Inflammatory macrophage (primary cell): ENCODE measurements around the gene HECTD1.
"Not testable (repeated sequence)": the region's sequence is repeated elsewhere in the genome, so short reads cannot be mapped to it uniquely, and the experiment has no call there.

ENCODE experiments used
- DNase-seq, 2 donors: peaks; one replicate each; pipeline ENCODE4 v3.0.0-alpha.2; 2020 to 2022

Gene HECTD1

DNA sequence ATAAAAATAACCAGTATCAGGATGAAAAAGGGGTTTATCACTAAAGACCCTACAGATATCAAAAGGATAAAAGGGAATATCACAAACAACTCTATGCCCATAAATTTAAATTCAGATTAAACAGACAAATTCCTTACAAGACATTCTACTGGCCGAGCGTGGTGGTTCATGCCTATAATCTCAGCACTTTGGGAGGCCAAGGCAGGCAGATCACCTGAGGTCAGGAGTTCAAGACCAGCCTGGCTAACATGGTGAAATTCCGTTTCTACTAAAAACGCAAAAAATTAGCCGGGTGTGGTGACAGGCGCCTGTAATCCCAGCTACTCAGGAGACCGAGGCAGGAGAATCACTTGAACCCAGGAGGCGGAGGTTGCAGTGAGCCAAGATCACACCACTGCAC is 15.0 kb downstream of the HECTD1 start:
- DNase-seq: not testable (repeated sequence)

DNA sequence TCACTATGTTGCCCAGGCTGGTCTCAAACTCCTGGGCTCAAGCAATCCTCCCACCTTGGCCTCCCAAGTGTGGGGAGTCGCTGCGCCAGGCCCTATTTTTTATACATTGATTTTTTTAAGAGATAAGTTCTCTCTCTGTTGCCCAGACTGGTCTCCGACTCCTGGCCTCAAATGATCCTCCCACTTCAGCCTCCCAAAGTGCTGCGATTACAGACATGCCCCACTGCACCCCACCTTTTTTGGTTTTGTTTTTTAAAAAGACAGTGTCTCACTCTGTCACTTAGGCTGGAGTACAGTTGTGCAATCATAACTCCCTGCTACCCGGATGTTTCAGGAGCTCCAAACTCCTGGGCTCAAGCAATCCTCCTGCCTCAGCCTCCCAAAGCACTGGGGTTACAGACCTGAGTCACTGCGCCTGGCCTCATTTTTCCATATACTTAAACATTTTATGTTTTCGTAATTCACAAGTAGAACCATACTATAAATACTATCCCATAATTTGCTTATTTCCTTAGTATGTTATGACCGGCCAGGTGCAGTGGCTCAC is 16.8 kb downstream of the HECTD1 start:
- no peak for DNase-seq

DNA sequence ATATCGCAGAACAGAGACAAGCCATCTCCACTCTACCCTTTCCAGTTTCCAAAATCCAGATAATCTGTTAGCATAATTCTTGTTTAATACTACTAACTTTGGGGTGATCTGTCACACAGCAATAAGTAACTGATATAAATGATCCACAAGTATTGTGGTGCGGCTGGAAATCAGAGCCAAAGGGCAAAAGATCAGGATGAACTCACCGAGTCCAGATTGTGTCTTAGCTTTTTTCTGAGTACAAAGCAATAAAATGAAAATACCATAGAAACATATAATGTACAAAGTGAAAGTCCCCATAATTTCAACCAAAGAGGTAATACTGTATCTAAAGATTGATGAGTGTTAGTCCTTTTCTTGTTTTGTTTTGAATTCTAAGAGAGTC is 17.4 kb downstream of the HECTD1 start:
- DNase-seq: no peak

DNA sequence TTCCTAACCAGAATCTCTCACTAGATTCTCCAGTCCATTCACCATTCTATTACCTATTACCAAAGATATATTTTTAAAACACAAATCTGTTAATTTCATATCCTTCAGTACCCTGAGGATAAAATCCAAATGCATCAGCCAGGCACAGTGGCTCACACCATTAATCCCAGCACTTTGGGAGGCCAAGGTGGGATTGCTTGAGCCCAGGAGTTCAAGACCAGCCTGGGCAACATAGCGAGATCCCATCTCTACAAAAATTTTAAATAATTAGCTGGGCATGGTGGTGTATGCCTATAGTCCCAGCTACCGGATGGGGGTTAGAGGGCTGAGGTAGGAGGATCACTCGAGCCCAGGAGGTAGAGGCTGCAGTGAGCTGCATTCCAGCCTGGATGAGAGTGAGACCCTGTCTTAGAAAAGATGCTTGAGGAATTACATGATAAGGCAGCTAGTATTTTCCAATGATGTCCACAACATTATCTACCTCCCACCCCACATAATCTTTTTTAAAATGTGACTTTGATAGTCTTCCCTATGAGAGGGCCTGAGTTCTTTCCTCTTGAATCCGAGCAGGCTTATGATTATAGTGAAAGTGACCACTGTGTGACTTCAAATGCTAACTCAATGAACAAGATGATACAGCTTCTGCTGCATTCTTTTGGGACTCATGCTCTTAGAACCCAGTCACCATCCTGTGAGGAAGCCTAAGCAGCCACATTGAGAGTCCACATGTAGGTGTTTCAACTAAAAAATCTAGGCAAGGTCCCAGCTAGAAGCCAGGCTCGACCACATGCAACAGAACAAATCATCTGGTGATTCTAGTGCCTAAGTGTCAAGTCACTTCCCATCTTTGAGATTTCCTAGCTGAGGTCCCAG is 18.0 kb downstream of the HECTD1 start:
- DNase-seq: no peak

DNA sequence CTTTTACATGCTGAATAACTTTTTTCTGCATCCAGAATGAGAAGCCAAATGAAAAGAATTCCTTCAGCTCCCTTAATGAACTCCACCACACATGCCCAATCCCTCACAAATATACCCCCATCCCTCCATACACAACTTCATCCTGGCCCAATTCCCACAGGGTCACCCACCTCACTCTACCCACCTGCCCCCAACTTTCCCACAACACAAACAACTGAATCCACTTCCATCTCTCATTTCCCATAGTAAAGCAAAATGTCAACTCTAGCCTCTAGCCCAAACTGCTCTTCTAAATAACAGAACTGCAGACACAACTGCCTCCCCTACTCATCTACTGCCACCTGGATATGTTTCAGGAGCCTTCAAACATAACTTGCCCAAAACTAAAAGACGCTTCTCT is 18.8 kb downstream of the HECTD1 start:
- DNase-seq: no peak

DNA sequence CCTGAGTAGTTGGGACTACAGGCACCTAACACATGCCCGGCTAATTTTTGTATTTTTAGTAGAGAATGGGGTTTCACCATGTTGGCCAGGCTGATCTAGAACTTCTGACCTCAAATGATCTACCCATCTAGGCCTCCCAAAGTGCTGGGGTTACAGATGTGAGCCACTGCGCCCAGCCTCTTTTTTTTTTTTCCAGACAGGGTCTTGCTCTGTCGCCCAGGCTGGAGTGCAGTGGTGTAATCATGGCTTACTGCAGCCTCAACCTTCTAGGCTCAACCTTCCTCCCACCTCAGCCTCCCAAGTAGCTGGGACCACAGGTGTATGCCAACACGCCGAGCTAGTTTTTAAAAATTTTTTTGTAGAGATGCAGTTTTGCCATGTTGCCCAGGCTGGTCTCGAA is 25.6 kb downstream of the HECTD1 start:
- DNase-seq: not testable (repeated sequence)

DNA sequence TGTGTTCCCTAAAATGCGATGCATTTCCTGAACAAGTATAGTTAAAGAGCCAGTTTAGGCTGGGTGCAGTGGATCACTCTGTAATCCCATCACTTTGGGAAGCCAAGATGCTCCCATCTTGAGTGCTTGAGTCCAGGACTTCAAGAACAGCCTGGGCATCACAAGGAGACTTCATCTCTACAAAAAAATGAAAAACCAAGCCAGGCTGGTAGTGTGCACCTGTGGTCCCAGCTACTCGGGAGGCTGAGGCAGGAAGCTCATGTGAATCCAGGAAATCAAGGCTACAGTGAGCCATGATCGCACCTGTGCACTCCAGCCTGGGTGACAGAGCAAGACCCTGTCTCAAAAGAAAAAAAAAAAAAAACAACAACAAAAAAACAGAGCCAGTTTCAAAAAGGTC is 26.3 kb downstream of the HECTD1 start:
- no peak for DNase-seq

DNA sequence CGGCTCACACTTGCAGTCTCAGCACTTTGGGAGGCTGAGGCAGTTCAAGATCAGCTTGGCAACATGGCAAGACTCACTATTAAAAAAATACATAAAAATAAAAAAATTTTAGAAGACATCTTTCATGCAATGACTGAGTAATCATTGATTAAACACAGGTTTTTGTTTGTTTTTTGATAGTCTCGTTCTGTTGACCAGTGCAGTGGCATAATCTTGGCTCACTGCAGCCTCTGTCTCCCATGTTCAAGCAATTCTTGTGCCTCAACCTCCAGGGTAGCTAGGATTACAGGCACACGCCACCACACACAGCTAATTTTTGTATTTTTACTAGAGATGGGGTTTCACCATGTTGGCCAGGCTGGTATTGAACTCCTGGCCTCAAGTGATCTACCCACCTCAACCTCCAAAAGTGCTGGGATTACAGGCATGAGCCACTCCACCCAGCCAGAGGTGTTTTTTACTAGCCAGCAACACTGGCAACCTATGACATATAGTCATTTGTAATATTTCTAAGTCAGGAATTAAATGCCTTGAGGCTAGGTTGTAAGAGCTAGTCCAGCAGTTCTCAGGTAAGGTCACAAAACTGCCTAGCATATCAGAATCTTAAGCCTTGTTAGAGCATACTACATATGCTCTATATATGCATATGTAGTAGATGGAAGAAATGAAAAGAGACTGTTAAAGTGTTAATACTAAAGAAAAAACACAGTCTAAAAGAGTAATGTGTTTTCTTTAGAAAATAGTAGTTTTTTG is 27.1 kb downstream of the HECTD1 start:
- no peak for DNase-seq

DNA sequence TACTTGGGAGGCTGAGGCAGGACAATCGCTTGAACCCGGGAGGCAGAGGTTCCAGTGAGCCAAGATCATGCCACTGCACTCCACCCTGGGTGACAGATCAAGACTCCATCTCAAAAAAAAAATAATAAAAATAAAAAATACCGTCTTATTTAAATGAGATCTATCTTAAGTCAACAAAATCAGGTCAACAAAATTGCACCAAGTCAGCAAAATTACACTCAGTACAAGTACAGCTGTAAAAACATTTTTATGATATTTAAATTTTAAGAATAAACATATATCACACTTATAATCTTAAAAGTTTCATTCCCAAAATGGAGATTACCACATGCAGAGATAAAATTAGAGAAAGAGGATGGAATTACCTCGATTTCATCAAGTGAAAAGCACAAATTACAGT is 33.2 kb downstream of the HECTD1 start:
- no peak for DNase-seq

DNA sequence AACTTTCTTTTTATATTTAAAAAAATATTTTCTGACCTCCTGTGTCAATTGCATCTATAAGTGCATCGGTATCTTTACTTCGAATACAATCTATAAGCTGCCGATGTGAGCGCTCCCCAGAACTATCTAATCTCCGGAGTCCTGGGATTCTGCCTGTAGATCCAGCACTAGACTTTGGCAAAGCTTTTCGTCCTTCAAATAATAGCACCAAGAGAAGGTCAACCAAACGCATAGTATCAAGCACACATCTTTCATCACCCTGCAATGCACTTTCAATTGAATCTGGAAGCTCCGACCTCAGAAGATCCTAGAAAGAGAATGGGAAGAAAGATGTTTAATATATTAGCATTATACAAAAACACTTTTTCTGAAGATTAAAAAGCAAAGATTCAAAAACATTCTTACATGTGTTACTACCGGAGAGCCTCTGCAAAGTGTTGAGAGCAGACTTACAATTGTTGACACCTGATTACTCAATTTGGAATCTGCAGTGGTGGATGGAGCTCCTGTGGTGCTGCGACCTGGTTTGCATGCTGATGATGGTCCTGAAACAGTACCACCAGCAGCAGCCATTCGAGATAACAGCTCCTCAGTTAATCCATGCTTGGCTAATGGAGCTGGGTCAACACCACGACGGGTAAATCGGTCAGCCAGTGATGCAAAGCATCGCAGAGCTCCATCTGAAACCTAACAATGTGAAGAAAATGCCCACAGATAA is 34.3 kb downstream of the HECTD1 start:
- DNase-seq: no peak

DNA sequence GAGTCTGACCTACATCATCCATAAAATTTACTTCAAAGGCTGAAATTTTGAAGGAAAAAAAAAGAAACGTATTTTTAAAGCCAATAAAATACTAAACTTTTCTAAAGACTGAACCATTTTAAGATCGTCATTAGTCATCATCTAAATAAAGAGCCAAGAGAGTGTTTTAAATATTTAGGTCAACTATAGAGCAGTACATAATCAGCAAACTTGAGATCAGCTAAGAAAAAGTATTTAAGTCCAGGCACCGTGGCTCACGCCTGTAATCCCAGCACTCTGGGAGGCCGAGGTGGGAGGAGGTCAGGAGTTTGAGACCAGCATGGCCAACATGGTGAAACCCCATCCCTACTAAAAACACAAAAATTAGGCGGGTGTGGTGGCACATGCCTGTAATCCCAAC is 35.5 kb downstream of the HECTD1 start:
- DNase-seq: no peak

DNA sequence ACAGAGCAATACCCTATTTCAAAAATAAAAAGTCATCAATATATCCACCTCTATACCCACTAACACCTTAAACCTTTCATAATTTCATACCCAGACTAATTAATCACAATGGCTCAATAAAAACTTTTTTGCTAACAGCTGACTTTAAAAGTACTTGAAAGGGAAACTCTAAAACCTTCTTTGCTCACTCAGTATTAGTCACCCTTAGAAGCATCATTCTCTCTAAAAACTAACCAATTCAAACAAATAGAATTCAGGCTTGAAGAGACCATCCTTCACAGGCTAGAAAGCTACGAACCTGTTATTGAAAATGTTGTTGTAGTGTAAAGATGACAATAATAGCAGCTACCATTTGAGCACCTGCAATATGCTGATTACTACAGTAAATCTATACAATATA is 37.2 kb downstream of the HECTD1 start:
- DNase-seq: no peak

DNA sequence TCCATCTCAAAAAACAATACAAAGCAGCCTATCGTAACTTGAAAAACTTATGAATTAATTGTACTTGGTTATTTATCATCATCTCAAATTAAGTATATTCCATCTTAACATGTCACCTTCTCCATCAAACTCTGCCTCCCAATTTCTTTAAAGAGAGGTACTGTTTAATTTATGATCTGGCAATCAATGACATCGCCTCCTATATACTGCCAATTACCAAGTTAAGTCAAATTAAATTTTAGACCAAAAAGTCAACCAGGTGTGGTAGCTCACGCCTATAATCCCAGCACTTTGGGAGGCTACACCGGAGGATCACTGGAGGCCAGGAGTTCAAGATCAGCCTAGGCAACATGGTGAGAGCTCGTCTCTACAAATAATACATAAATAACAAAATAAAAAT is 37.7 kb downstream of the HECTD1 start:
- DNase-seq: no peak

DNA sequence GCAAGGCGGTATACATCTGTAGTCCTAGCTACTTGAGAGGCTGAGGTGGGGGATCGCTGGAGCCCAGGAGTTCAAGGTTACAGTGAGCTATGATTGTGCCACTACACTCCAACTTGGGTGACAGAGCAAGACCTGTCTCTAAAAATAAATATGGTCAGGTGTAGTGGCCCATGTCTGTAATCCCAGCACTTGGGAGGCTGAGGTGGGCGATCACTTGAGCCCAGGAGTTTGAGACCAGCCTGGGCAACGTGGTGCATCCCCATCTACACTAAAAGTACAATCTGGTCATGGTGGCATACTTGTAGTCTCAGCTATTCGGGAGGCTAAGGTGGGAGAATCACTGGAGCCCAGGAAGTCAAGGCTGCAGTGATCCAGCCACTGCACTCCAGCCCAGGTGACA is 40.6 kb downstream of the HECTD1 start:
- DNase-seq: no peak

DNA sequence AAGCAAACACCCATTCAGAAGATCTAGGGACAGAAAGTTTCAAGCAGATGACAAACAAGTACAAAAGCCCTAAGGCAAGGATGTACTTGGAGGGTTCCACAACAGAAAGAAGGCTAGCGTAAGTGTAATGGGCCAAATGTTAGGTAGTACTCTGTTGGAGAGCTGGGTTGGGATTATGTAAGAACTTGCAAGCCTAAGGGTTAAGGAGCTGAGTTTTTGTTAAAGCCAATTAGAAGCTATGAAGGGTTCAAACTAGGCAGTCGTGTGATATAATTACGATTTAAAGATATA is 41.4 kb downstream of the HECTD1 start:
- no peak for DNase-seq

DNA sequence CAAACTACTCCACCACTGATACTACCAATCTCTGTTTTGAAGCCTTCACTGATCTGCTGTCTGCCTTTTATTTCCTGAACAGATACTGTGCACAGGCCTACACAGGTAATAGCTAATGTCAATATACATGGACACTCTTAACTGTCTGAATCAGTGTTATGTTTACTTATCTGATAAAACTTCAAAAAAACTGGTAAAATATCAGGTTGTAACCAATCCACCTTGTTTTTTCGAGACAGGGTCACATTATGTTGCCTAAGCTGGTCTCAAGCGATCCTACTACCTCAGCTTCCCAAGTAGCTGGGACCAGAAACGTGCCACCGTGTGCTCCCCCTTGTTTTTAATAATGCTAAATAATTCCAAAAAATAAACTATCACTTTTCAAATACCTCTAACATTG is 43.5 kb downstream of the HECTD1 start:
- no peak for DNase-seq

DNA sequence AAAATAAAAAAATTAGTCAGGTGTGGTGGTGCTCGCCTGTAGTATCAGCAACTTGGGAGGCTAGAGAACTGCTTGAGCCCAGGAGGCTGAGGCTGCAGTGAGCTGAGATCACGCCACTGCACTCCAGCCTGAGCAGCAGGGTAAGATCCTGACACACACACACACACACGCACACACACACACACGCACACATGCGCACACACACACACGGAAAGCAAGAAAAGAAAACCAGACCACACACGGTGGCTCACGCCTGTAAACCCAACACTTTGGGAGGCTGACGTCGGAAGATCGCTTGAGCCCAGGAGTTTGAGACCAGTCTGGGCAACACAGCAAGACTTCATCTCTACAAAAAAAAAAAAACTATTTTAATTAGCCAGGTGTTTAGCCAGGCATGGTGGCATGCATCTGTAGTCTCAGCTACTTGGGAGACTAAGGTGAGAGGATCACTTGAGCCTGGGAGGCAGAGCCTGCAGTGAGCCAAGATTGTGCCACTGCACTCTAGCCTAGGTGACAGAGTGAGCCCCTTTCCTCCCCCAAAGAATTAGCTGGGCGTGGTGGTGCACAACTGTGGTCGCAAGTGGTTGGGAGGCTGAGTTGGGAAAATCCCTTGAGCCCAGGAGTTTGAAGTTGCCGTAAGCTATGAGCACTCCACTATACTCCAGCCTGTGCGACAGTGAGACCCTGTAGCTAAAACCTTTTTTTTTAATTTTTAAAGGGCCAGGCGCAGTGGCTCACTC is 44.5 kb downstream of the HECTD1 start:
- no peak for DNase-seq

DNA sequence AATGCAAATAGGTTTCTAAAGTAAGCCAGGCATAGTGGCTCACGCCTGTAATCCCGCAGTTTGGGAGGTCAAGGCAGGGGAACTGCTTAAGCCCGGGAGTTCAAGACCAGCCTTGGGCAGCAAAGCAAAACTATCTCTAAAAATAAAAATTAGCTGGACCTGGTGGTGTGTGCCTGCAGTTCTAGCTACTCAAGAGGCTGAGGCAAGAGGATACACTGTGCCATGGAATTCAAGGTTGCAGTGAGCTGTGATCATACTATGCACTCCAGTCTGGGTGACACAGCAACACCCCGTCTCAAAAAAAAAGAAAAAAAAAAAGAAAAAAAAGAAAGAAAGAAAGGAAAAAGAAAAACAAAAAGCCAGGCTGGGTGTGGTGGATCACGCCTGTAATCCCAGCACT is 46.3 kb downstream of the HECTD1 start:
- no peak for DNase-seq

DNA sequence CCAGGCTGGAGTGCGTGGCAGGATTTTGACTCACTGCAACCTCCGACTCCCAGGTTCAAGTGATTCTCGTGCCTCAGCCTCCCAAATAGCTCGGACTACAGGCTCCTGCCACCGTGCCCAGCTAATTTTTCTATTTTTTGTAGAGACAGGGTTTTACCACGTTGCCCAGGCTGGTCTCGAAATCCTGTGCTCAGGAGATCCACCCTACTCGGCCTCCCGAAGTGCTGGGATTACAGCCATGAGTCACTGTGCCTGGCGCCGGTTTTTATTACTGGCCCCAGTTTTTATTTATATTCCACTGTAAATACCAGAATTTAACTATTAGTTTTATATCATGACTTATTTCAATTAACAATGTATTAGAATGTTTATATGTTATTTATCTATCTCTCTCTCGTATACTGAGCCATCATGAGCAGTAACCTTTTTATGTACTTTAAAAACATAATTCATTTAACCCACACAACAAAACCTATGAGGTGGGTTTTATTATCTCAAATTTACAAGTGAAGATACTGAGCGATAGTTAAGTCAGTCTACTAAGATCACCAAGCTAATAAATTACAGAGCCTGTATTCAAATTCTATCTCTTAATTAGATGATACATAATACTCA is 47.8 kb downstream of the HECTD1 start:
- DNase-seq: no peak

DNA sequence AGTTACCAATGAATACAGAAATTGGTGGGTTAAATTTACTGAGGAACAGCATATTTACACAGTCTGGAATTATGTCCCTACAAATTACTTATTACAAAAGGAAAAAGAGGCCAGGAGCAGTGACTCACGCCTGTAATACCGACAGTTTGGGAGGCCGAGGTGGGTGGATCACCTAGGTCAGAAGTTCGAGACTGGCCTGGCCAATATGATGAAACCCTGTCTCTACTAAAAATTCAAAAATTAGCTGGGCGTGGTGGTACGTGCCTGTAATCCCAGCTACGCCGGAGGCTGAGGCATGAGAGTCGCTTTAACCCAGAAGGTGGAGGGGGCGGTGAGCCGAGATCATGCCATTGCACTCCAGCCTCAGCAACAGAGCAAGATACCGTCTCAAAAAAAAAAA is 52.6 kb downstream of the HECTD1 start:
- DNase-seq: no peak

DNA sequence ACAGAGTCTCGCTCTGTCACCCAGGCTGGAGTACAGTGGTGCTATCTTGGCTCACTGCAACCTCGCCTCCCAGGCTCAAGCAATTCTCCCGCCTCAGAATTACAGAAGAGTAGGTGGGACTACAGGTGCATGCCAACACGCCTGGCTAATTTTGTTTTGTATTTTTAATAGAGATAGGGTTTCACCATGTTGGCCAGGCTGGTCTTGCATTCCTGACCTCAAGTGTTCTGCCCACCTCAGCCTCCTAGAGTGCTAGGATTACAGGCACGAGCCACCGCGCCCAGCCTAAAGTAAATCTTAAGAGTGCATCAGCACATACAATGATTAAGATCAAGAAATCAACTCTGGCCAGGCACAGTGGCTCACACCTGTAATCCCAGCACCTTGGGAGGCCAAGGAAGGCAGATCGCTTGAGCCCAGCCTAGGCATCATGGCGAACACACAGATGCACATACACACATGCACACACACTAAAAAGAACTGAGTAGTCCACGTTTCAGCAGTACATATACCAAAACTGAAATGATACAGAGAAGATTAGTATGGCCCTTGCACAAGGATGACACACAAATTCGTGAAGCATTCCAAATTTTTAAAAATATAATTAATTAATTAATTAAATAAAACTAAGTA is 65.0 kb downstream of the HECTD1 start:
- no peak for DNase-seq
